Prostate gland (tissue), 2 donors: ENCODE data around the gene ADARB2.

ENCODE experiments used
- POLR2A ChIP-seq: fragments of 450-650 bp; IDR thresholded peaks from one replicate; pipeline ENCODE4 v1.6.1; 2016; ENCODE audit warnings: antibody characterized with exemption, mild to moderate bottlenecking
- POLR2AphosphoS5 ChIP-seq: sonication (generic); formaldehyde crosslinking; IDR thresholded peaks from one replicate; pipeline ENCODE4 v1.6.1; 2017; ENCODE audit warnings: antibody characterized with exemption
- TF ChIP-seq, protein P1 (sequence below), 4 experiments: fragments of 200-600 bp in 2 of 4; fragments of 450-650 bp in 2 of 4; sonication (generic) in 2 of 4; IDR thresholded peaks; 1 replicate in 3 of 4; 2 replicates in 1 of 4; pipeline ENCODE4 v1.5.1; 2016 to 2019; ENCODE audit warnings: antibody characterized with exemption in 4 of 4, mild to moderate bottlenecking in 2 of 4, moderate library complexity in 2 of 4

DNA sequence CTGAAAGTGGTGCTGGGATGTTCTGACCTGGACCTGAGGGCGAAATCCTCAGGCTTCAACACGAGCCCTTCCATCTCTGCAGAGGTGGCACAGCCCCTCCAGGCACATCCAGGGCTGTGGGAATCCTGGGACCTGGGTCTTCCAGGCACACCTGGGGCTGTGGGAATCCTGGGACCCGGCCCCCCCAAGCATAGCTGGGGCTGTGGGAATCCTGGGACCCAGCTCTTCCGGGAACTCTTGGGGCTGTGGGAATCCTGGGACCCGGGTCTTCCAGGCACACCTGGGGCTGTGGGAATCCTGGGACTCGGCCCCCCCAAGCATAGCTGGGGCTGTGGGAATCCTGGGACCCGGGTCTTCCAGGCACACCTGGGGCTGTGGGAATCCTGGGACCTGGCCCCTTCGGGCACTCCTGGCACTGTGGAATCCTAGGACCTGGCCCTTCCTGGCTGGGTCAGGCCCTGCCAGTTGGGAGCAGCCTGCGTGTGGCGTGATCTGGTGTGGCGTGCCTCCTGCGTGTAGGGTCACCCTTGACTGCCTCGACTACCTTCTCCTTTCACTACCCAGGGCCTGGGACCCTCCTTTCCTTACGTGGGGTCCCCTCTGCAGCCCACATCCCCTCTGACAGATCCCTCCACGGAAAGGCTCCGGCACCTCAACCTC lies 557.1 kb downstream of the ADARB2 start:
- TF ChIP-seq, protein P1, sequence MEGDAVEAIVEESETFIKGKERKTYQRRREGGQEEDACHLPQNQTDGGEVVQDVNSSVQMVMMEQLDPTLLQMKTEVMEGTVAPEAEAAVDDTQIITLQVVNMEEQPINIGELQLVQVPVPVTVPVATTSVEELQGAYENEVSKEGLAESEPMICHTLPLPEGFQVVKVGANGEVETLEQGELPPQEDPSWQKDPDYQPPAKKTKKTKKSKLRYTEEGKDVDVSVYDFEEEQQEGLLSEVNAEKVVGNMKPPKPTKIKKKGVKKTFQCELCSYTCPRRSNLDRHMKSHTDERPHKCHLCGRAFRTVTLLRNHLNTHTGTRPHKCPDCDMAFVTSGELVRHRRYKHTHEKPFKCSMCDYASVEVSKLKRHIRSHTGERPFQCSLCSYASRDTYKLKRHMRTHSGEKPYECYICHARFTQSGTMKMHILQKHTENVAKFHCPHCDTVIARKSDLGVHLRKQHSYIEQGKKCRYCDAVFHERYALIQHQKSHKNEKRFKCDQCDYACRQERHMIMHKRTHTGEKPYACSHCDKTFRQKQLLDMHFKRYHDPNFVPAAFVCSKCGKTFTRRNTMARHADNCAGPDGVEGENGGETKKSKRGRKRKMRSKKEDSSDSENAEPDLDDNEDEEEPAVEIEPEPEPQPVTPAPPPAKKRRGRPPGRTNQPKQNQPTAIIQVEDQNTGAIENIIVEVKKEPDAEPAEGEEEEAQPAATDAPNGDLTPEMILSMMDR (IDR thresholded peaks at IDR 0.05): no peak
- TF ChIP-seq POLR2A (no peak), POLR2AphosphoS5 (no peak)
